Measurements from ENCODE around the gene TTBK2.

GRCh38 chr15:42803436-42803835 is 117.1 kb downstream of the TTBK2 start:
- no peak for TF ChIP-seq CTCF (IDR thresholded peaks at IDR 0.05)
- TF ChIP-seq SIN3A (IDR thresholded peaks at IDR 0.05; ENCODE audit: borderline replicate concordance, insufficient read depth, low read depth, low read length): no peak
- no peak for TF ChIP-seq POLR2AphosphoS5 (IDR thresholded peaks at IDR 0.05; ENCODE audit: low read depth, low read length)
- TF ChIP-seq, protein P1, sequence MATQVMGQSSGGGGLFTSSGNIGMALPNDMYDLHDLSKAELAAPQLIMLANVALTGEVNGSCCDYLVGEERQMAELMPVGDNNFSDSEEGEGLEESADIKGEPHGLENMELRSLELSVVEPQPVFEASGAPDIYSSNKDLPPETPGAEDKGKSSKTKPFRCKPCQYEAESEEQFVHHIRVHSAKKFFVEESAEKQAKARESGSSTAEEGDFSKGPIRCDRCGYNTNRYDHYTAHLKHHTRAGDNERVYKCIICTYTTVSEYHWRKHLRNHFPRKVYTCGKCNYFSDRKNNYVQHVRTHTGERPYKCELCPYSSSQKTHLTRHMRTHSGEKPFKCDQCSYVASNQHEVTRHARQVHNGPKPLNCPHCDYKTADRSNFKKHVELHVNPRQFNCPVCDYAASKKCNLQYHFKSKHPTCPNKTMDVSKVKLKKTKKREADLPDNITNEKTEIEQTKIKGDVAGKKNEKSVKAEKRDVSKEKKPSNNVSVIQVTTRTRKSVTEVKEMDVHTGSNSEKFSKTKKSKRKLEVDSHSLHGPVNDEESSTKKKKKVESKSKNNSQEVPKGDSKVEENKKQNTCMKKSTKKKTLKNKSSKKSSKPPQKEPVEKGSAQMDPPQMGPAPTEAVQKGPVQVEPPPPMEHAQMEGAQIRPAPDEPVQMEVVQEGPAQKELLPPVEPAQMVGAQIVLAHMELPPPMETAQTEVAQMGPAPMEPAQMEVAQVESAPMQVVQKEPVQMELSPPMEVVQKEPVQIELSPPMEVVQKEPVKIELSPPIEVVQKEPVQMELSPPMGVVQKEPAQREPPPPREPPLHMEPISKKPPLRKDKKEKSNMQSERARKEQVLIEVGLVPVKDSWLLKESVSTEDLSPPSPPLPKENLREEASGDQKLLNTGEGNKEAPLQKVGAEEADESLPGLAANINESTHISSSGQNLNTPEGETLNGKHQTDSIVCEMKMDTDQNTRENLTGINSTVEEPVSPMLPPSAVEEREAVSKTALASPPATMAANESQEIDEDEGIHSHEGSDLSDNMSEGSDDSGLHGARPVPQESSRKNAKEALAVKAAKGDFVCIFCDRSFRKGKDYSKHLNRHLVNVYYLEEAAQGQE (IDR thresholded peaks at IDR 0.05; ENCODE audit: insufficient read depth in 1 of 2, low read depth in 2 of 2, low read length in 1 of 2): no peak
- TF ChIP-seq TCF7L2 (IDR thresholded peaks at IDR 0.05; ENCODE audit: low read depth, low read length): no peak

Measured in Panc1 (cell line).